Measurements from ENCODE around the gene PCDHA11.
"Not testable (repeated sequence)": the region's sequence is repeated elsewhere in the genome, so short reads cannot be mapped to it uniquely, and the experiment has no call there.

The PCDHA11 gene, protein sequence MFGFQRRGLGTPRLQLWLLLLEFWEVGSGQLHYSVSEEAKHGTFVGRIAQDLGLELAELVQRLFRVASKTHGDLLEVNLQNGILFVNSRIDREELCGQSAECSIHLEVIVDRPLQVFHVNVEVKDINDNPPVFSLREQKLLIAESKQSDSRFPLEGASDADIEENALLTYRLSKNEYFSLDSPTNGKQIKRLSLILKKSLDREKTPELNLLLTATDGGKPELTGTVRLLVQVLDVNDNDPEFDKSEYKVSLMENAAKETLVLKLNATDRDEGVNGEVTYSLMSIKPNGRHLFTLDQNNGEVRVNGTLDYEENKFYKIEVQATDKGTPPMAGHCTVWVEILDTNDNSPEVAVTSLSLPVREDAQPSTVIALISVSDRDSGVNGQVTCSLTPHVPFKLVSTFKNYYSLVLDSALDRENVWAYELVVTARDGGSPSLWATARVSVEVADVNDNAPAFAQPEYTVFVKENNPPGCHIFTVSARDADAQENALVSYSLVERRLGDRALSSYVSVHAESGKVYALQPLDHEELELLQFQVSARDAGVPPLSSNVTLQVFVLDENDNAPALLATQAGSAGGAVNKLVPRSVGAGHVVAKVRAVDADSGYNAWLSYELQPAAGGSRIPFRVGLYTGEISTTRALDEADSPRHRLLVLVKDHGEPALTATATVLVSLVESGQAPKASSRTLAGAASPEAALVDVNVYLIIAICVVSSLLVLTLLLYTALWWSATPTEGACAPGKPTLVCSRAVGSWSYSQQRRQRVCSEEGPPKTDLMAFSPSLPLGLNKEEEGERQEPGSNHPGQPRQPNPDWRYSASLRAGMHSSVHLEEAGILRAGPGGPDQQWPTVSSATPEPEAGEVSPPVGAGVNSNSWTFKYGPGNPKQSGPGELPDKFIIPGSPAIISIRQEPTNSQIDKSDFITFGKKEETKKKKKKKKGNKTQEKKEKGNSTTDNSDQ

GRCh38 chr5:140868721-140869554 is at the start of gene PCDHA11:
TSS of gene PCDHA11 (plus strand) at chr5:140868957. CDS start at chr5:140869104, 147 bp downstream.
- no peak for DNase-seq

DNA sequence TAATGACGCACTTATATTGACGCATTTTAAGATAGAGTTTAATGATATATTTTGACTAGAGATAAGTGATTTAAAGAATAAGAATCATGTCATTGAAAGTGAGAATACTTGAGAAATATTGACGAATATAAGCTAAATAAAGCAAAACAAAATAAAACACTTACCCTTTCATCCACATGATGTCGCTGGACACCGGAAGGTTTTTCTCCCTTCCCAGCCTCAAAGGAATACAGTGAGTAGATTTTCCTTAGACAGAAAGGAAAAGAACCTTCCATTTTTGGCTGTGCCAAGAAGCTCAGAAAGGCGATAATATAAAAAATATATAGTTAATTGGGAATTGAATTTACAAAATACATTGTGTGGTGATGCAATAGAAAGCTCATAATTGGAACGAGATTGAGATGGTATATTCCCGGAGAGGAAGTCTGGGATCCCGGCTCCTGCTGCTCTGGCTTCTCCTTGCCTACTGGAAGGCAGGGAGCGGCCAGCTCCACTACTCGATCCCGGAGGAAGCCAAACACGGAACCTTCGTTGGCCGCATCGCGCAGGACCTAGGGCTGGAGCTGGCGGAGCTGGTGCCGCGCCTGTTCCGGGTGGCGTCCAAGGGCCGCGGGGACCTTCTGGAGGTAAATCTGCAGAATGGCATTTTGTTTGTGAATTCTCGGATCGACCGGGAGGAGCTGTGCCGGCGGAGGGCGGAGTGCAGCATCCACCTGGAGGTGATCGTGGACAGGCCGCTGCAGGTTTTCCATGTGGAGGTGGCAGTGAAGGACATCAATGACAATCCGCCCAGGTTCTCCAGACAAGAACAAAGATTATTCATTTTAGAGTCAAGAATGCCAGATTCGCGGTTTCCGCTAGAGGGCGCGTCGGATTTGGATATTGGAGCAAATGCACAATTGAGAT is 47.1 kb upstream of the PCDHA11 start, which contains the start of gene PCDHA5:
TSS of gene PCDHA5 (plus strand) at position 239 of the 906 bp plus-strand sequence.
- DNase-seq = no peak

GRCh38 chr5:140822281-140822629 is 46.5 kb upstream of the PCDHA11 start:
- DNase-seq = no peak

DNA sequence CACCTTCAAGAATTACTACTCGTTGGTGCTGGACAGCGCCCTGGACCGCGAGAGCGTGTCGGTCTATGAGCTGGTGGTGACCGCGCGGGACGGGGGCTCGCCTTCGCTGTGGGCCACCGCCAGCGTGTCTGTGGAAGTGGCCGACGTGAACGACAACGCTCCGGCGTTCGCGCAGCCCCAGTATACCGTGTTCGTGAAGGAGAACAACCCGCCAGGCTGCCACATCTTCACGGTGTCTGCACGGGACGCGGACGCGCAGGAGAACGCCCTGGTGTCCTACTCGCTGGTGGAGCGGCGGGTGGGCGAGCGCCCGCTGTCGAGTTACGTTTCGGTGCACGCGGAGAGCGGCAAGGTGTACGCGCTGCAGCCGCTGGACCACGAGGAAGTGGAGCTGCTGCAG is 45.8 kb upstream of the PCDHA11 start:
- not testable (repeated sequence) for DNase-seq

- no peak for DNase-seq
Measured at GRCh38 chr5:140823475-140823874, 45.3 kb upstream of the PCDHA11 start.

DNA sequence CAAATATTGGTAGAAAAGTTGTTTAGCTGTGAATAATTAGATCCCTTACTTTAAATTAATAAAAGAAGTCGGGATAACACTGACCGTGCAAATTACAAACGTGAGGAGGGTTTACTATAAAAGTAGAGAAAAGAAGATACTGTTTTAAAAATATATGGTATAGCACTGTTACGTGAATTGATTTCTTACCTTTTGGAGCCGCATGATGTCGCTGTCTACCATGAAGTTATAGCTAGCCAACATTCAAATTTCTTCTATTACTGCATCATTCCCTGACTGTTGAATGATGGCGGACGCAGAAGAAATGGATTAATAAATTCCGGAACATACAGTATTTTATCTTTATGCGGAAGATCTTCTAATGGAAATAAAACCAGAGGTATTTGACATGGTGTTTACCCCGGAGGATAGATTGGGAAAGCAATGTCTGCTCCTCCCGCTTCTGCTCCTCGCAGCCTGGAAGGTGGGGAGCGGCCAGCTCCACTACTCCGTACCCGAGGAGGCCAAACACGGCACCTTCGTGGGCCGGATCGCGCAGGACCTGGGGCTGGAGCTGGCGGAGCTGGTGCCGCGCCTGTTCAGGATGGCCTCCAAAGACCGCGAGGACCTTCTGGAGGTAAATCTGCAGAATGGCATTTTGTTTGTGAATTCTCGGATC is 40.9 kb upstream of the PCDHA11 start, which contains the start of gene PCDHA6:
TSS of gene PCDHA6 (plus strand) at position 257 of the 658 bp plus-strand sequence. CDS start at position 389, 132 bp downstream.
- no peak for DNase-seq

GRCh38 chr5:140828362-140828737 is 40.4 kb upstream of the PCDHA11 start:
- DNase-seq = no peak

- not testable (repeated sequence) for DNase-seq
Measured at GRCh38 chr5:140829511-140830501, 39.0 kb upstream of the PCDHA11 start.

DNA sequence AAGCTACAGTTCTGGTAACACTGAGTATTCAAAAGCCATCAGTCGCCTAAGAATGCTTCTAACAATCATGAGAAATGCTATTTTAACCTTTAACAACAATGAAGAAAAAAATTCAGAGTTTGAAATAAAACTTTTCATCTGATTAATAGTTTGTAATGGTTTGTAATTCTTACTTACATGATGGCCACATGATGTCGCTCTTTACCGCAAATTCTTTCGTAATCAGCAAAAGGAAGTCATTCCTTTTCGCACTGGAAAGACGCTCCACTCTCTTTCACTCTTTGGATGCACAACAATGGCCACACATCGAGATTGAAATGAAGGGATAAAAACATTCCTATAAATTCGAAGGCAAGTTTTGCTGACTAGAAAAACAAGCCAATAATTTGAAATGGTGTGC is 34.8 kb upstream of the PCDHA11 start, which contains the start of gene PCDHA7:
TSS of gene PCDHA7 (plus strand) at position 277 of the 400 bp plus-strand sequence. CDS start at position 392, 115 bp downstream.
- DNase-seq = no peak

- not testable (repeated sequence) for DNase-seq
Measured at GRCh38 chr5:140834439-140835008, 34.2 kb upstream of the PCDHA11 start.

GRCh38 chr5:140835622-140836510 is 32.9 kb upstream of the PCDHA11 start:
- DNase-seq = no peak

GRCh38 chr5:140840978-140841962 is 27.5 kb upstream of the PCDHA11 start, which contains the start of gene PCDHA8:
TSS of gene PCDHA8 (plus strand) at chr5:140841187. CDS start at chr5:140841322, 135 bp downstream.
- DNase-seq = no peak

DNA sequence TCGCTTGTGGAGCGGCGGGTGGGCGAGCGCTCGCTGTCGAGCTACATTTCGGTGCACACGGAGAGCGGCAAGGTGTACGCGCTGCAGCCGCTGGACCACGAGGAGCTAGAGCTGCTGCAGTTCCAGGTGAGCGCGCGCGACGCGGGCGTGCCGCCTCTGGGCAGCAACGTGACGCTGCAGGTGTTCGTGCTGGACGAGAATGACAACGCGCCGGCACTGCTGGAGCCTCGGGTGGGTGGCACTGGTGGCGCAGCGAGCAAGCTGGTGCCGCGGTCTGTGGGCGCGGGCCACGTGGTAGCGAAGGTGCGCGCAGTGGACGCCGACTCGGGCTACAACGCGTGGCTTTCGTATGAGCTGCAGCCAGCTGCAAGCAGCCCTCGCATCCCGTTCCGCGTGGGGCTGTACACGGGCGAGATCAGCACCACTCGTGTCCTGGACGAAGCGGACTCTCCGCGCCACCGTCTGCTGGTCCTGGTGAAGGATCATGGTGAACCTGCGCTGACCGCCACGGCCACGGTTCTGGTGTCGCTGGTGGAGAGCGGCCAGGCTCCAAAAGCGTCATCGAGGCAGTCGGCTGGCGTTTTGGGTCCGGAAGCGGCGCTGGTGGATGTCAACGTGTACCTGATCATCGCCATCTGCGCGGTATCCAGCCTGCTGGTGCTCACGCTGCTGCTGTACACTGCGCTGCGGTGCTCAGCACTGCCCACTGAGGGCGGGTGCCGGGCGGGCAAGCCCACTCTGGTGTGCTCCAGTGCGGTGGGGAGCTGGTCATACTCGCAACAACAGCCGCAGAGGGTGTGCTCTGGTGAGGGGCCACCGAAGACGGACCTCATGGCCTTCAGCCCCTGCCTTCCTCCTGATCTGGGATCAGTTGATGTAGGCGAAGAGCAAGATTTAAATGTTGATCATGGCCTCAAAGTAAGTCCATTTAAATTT is 25.7 kb upstream of the PCDHA11 start:
- DNase-seq = no peak

DNA sequence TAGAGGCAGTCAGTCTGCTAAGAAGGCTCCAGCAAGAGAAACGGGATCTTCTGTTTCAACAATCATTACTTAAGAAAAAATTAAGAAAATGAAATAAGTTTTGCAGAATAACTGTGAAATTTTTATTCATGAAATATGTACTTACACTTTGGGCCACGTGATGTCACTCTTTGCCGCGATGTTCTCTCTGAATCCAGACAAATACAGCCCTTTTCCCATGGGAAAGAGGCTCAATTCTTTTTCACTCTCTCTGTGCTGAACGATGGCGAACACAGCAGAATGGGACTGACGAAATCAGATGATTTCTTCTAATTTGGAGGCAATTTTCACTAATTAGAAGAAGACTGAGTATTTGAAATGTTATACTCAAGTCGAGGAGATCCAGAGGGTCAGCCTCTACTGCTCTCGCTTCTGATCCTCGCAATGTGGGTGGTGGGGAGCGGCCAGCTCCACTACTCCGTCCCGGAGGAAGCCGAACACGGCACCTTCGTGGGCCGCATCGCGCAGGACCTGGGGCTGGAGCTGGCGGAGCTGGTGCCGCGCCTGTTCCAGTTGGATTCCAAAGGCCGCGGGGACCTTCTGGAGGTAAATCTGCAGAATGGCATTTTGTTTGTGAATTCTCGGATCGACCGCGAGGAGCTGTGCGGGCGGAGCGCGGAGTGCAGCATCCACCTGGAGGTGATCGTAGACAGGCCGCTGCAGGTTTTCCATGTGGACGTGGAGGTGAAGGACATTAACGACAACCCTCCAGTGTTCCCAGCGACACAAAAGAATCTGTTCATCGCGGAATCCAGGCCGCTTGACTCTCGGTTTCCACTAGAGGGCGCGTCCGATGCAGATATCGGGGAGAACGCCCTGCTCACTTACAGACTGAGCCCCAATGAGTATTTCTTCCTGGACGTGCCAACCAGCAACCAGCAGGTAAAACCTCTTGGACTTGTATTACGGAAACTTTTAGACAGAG is 20.3 kb upstream of the PCDHA11 start, which contains the start of gene PCDHA9:
TSS of gene PCDHA9 (plus strand) at position 244 of the 964 bp plus-strand sequence. CDS start at position 358, 114 bp downstream.
- DNase-seq = not testable (repeated sequence)
